SK-N-SH treated with all-trans-retinoic acid at 6 μM for 48 hours (cell line): ENCODE results near the gene ZFHX3.

ENCODE experiments used
- PATZ1 ChIP-seq: fragments of 250-450 bp; sonication (Bioruptor Pico); IDR thresholded peaks from 2 replicates; pipeline ENCODE4 v1.8.0; 2020; ENCODE audit warnings: mild to moderate bottlenecking, moderate library complexity, borderline replicate concordance
- SNAI2 ChIP-seq: fragments of 250-450 bp; sonication (Bioruptor Pico); IDR thresholded peaks from 2 replicates; pipeline ENCODE4 v1.5.0; 2020; ENCODE audit warnings: mild to moderate bottlenecking, moderate library complexity
- TCF4 ChIP-seq: fragments of 250-450 bp; sonication (Bioruptor Pico); IDR thresholded peaks from 2 replicates; pipeline ENCODE4 v1.8.0; 2021; ENCODE audit warnings: mild to moderate bottlenecking, moderate library complexity, borderline replicate concordance
- ZC3H10 ChIP-seq: fragments of 250-450 bp; sonication (Bioruptor Pico); IDR thresholded peaks from 2 replicates; pipeline ENCODE4 v1.5.1; 2021; ENCODE audit warnings: mild to moderate bottlenecking, moderate library complexity
- ZNF565 ChIP-seq: fragments of 450-650 bp; formaldehyde crosslinking; conservative IDR thresholded peaks from 2 replicates; pipeline ENCODE4 v1.5.0; 2020; ENCODE audit warnings: low read depth, mild to moderate bottlenecking, moderate library complexity
- ZNF8 ChIP-seq: fragments of 450-650 bp; formaldehyde crosslinking; IDR thresholded peaks from 2 replicates; pipeline ENCODE4 v1.5.0; 2020; ENCODE audit warnings: mild to moderate bottlenecking, moderate library complexity

GRCh38 chr16:72821185-72821950 is 226.6 kb downstream of the ZFHX3 start:
- no peak for TF ChIP-seq SNAI2 (CRISPR knock-in tag)
- TF ChIP-seq ZNF565 (CRISPR knock-in tag) = no peak
- no peak for TF ChIP-seq TCF4 (CRISPR knock-in tag)
- TF ChIP-seq ZC3H10 (CRISPR knock-in tag) = no peak
- TF ChIP-seq PATZ1 (CRISPR knock-in tag) = no peak
- TF ChIP-seq ZNF8 (CRISPR knock-in tag) = no peak
